Natural killer cell (primary cell): ENCODE results near the gene DGKH. TPM values are rescaled to one million over a fixed set of nuclear protein-coding genes. Genes with fewer than 3 reads are reported as not detected.
A peak's percentile ranks its signal among the peaks of the same experiment; 100 is the strongest.

Experiments used
- ATAC-seq, 3 donors: fragments of 150-1000 bp in 2 of 3; fragments of 200-7000 bp in 1 of 3; cut with Tn5 transposase; 1 replicate in 1 of 3; 2 replicates in 2 of 3; pipeline ENCODE4 v1.10.0; 2021; ENCODE audit warnings: mild to moderate bottlenecking in 2 of 3, moderate library complexity in 2 of 3
- DNase-seq, 2 donors: peaks; one replicate each; pipeline versions ENCODE4 v3.0.0 to v3.0.0-alpha.2; 2013 to 2021; ENCODE audit warnings: mixed read lengths in 1 of 2
- H3K27ac ChIP-seq: one replicate; pipeline ENCODE4 v1.5.1; 2013; ENCODE audit warnings: mild to moderate bottlenecking, low read length
- H3K27me3 ChIP-seq: one replicate; pipeline ENCODE4 v1.6.1; 2013; ENCODE audit warnings: low read length; ENCODE audit not compliant: control insufficient read depth, insufficient read depth
- H3K36me3 ChIP-seq: one replicate; pipeline ENCODE4 v1.6.1; 2013; ENCODE audit warnings: low read length; ENCODE audit not compliant: control insufficient read depth, insufficient read depth
- H3K4me1 ChIP-seq: one replicate; pipeline ENCODE4 v1.6.1; 2013; ENCODE audit warnings: low read length; ENCODE audit not compliant: control insufficient read depth, insufficient read depth
- H3K4me3 ChIP-seq: one replicate; pipeline ENCODE4 v1.5.1; 2013; ENCODE audit warnings: low read length
- H3K9me3 ChIP-seq: one replicate; pipeline ENCODE4 v1.6.1; 2013; ENCODE audit warnings: low read length; ENCODE audit not compliant: control insufficient read depth, insufficient read depth
- H3K27ac Mint-ChIP-seq, 2 donors: one replicate each; pipeline ENCODE4 v1.8.0; 2022; ENCODE audit warnings: mild to moderate bottlenecking in 2 of 2, mixed read lengths in 2 of 2, moderate library complexity in 1 of 2
- H3K27me3 Mint-ChIP-seq, 2 donors: one replicate each; pipeline ENCODE4 v1.8.0; 2022; ENCODE audit warnings: low read depth in 2 of 2, mixed read lengths in 2 of 2
- H3K36me3 Mint-ChIP-seq: one replicate; pipeline ENCODE4 v1.8.0; 2022; ENCODE audit warnings: mixed read lengths
- H3K4me1 Mint-ChIP-seq, 2 donors: one replicate each; pipeline ENCODE4 v1.8.0; 2022; ENCODE audit warnings: mixed read lengths in 2 of 2
- H3K4me3 Mint-ChIP-seq: one replicate; pipeline ENCODE4 v1.8.0; 2022; ENCODE audit warnings: mild to moderate bottlenecking, moderate library complexity, mixed read lengths
- H3K9me3 Mint-ChIP-seq, 2 donors: one replicate each; pipeline ENCODE4 v1.8.0; 2022; ENCODE audit warnings: mixed read lengths in 2 of 2
- WGBS: methylation state at CpG from one replicate; pipeline ENCODE4 v1.1.7; 2013; ENCODE audit warnings: missing lambda C conversion rate; ENCODE audit not compliant: insufficient coverage; 5-methylcytosine and 5-hydroxymethylcytosine counted together
- intact Hi-C: fragments of 100-400 bp; cut with micrococcal nuclease; formaldehyde crosslinking; loops from one replicate; pipeline ENCODE4 v1.14.2; 2022
- total RNA-seq, 4 donors: library from RNA; stranded (reverse); fragments of 120-200 nt in 1 of 4; gene quantifications; one replicate each; pipeline versions ENCODE4 v1.2.3 to v1.2.4, GENCODE V29; 2013 to 2022
- TF ChIP-seq, protein P1 (sequence below): fragments of 200-600 bp; IDR thresholded peaks from one replicate; pipeline ENCODE4 v1.8.0; 2022; ENCODE audit warnings: antibody characterized with exemption

DGKH gene
- total RNA-seq, 3 donors from 2014 or later (not counting 1 experiment from before 2014, with no cell fraction given): 1.1 to 3.4 (median 1.2) TPM

DNA sequence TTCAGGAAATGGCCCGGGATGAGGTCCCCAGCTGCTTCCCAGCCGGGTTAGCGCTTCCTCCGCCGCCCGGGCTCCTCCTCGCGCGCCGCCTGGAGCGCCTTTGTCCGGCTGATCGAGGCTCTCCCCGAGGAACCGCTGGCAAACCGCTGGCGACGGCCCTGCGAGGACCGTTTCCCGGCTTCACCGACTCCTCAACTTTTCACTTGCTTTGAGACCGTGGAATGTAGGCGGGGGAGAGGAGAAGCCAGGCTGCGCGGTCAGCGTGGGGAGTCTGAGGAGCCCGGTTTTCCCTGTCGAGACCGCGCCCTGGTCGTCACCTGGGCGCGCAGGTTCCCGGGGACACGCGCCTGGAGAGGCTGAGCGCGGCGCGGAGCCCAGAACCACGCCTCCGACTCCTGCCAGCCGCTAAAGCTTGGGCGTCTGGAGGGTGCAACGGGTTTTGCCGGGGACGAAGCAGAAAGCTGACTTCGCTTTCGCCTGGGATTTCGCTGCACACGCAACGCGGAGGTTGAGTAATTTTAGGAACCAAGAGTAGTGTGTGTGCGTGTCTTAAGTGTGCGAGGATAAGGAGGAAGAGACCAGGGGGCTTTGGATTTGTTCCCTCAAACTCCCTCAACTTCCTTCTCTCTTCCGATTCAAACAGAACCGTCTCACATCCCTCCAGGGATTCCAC lies 7.3 kb upstream of the DGKH start:
- Histone ChIP-seq H3K9me3 (no peaks in the 10 kb centered on the region), H3K36me3 (no peaks in the 10 kb centered on the region), H3K27ac (no peak overlapping the region), H3K4me3 (peak overlapping the region; percentile 62), H3K4me1 (peaks cover 19% of the 10 kb centered on the region), H3K27me3 (peaks cover 12% of the 10 kb centered on the region)
- ATAC-seq (no peak), DNase-seq (peak in 1 of 2 donors; percentile 62)
- H3K4me1 Mint-ChIP-seq: peaks cover 20 to 24% of the 10 kb centered on the region in 2 donors
- H3K36me3 Mint-ChIP-seq: peaks cover 1% of the 10 kb centered on the region
- WGBS: under 1% methylated on average over 56 of the region's 58 CpGs
- H3K9me3 Mint-ChIP-seq: no peaks in the 10 kb centered on the region
- intact Hi-C loops: loop anchor here (1.0 kb wide), 1 partner anchor 125 kb away; no protein-coding TSS in a partner anchor
- peak overlapping the region; percentile 45 to 76 for H3K27ac Mint-ChIP-seq
- peaks cover 24 to 50% of the 10 kb centered on the region in 2 donors for H3K27me3 Mint-ChIP-seq
- H3K4me3 Mint-ChIP-seq: peak overlapping the region; percentile 94
- TF ChIP-seq, protein P1, sequence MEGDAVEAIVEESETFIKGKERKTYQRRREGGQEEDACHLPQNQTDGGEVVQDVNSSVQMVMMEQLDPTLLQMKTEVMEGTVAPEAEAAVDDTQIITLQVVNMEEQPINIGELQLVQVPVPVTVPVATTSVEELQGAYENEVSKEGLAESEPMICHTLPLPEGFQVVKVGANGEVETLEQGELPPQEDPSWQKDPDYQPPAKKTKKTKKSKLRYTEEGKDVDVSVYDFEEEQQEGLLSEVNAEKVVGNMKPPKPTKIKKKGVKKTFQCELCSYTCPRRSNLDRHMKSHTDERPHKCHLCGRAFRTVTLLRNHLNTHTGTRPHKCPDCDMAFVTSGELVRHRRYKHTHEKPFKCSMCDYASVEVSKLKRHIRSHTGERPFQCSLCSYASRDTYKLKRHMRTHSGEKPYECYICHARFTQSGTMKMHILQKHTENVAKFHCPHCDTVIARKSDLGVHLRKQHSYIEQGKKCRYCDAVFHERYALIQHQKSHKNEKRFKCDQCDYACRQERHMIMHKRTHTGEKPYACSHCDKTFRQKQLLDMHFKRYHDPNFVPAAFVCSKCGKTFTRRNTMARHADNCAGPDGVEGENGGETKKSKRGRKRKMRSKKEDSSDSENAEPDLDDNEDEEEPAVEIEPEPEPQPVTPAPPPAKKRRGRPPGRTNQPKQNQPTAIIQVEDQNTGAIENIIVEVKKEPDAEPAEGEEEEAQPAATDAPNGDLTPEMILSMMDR: no peak

DNA sequence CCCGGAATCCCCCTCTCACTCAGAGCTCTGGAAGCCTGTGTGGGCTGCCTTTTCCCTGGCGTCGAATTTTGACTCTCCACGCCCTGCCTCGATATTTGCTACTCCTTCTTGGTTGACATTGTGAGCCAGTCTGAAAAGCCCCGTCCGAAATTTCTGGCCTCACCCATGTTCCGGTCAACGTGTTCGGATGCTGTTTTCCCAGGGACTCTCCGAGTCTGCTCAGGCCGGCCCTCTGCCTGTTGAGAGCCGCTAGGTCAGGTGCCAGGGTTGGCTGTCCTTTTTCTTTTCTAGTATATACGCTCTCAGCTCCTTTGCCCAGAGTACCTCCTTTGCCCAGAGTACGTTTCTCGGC lies 6.8 kb upstream of the DGKH start:
- intact Hi-C loops: loop anchor here (1.0 kb wide), 1 partner anchor 125 kb away; no protein-coding TSS in a partner anchor

DNA sequence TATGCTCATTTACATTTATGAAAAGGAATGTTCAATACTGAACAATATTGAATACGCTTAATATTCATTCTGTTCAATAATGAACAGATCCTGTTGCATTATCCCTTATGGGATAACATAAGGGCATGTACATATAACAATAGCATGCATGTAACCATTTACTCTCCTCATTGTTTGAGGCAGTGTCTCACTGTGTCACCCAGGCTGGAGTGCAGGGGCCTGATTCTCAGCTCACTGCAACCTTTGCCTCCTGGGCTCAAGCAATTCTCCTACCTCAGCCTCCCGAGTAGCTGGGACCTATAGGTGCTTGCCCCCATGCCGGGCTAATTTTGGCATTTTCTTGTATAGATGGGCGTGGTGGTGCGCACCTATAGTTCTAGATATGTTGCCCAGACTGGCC lies 4.8 kb upstream of the DGKH start:
- Histone ChIP-seq H3K4me3 (no peak overlapping the region), H3K9me3 (no peaks in the 10 kb centered on the region), H3K27ac (no peak overlapping the region), H3K36me3 (no peaks in the 10 kb centered on the region), H3K4me1 (peaks cover 31% of the 10 kb centered on the region), H3K27me3 (peaks cover 26% of the 10 kb centered on the region)
- intact Hi-C loops: no loop called here
- Mint-ChIP-seq H3K27me3 (peaks cover 26 to 49% of the 10 kb centered on the region in 2 donors), H3K4me1 (peaks cover 28 to 32% of the 10 kb centered on the region in 2 donors), H3K4me3 (no peak overlapping the region), H3K27ac (no peak overlapping the region), H3K9me3 (no peaks in the 10 kb centered on the region), H3K36me3 (no peaks in the 10 kb centered on the region)
- ATAC-seq (no peak), DNase-seq (no peak)
- WGBS: 97% methylated on average over 5 of the region's 5 CpGs
- TF ChIP-seq, protein P1: no peak

More for the DNA sequence above, 6.8 kb upstream of the DGKH start:
- Mint-ChIP-seq H3K9me3 (no peaks in the 10 kb centered on the region), H3K27ac (peak overlapping the region; percentile 45 to 76), H3K4me1 (peaks cover 20 to 24% of the 10 kb centered on the region in 2 donors), H3K27me3 (peaks cover 24 to 45% of the 10 kb centered on the region in 2 donors), H3K36me3 (no peaks in the 10 kb centered on the region), H3K4me3 (peak overlapping the region; percentile 94)
- peak overlapping the region; percentile 62 for H3K4me3 ChIP-seq
- no peaks in the 10 kb centered on the region for H3K9me3 ChIP-seq
- TF ChIP-seq, protein P1: no peak
- ATAC-seq: no peak
- no peak overlapping the region for H3K27ac ChIP-seq
- peaks cover 13% of the 10 kb centered on the region for H3K27me3 ChIP-seq
- WGBS: 24% methylated on average over 16 of the region's 16 CpGs
- H3K4me1 ChIP-seq: peaks cover 19% of the 10 kb centered on the region
- no peaks in the 10 kb centered on the region for H3K36me3 ChIP-seq
- DNase-seq: peak in 1 of 2 donors; percentile 19
